GM12874 (cell line): ENCODE measurements around the gene PTK7.

ENCODE experiments used
- TF ChIP-seq, protein P1 (sequence below): IDR thresholded peaks from 2 replicates; pipeline ENCODE4 v1.5.1; 2011; ENCODE audit warnings: low read depth, mild to moderate bottlenecking, control low read depth, low read length, moderate library complexity; ENCODE audit not compliant: insufficient read depth

The PTK7 gene

DNA sequence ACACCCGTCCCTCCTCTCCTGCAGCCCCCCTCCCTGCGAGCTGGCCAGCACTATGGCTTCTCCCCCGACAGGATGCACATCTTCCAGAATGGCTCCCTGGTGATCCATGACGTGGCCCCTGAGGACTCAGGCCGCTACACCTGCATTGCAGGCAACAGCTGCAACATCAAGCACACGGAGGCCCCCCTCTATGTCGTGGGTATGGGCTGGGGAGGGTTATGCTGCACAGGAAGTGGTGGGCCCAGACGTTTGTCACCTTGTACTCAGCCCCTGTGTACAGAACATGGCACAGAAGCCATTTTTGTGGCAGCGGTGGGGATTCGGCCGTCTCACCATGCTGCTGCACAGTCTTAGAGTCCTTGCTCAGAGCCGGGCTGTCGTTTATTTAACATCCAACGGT, 66.0 kb downstream of the PTK7 start:
- TF ChIP-seq, protein P1, sequence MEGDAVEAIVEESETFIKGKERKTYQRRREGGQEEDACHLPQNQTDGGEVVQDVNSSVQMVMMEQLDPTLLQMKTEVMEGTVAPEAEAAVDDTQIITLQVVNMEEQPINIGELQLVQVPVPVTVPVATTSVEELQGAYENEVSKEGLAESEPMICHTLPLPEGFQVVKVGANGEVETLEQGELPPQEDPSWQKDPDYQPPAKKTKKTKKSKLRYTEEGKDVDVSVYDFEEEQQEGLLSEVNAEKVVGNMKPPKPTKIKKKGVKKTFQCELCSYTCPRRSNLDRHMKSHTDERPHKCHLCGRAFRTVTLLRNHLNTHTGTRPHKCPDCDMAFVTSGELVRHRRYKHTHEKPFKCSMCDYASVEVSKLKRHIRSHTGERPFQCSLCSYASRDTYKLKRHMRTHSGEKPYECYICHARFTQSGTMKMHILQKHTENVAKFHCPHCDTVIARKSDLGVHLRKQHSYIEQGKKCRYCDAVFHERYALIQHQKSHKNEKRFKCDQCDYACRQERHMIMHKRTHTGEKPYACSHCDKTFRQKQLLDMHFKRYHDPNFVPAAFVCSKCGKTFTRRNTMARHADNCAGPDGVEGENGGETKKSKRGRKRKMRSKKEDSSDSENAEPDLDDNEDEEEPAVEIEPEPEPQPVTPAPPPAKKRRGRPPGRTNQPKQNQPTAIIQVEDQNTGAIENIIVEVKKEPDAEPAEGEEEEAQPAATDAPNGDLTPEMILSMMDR = no peak

DNA sequence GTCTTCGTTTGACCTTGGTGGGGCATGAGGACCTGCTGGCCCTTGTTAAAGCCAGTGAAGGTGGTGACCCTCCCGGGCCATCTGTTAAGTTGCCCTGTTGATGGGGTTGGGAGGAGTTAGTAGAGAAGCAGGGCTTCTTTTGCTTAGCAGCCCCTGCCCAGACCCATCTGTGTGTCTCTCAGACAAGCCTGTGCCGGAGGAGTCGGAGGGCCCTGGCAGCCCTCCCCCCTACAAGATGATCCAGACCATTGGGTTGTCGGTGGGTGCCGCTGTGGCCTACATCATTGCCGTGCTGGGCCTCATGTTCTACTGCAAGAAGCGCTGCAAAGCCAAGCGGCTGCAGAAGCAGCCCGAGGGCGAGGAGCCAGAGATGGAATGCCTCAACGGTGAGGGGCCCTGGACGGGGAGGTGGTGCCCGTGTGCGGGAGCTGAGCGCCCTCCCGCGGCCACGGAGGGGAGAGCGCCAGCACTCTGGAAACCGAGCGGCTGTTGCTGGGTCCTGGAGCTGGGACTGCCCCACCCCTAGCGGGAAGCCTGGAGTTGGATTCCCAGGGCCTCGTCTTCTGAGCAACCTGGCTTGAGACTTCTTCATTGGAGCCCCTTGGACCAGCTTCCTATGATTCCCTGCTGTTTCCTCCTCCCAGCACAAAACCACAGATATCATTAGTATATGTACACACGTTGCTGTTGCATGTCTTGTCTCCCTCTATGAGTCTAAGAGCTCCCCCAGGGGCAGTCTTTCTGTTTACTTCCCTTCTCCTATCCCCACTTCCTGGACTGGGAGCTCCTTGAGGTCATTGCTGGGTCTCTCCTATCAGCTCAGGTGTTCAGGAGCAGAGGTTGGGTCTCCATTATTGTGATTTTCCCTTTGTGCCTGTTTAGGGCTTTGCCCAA, 67.4 kb downstream of the PTK7 start:
- TF ChIP-seq, protein P1 = peak; percentile 99

DNA sequence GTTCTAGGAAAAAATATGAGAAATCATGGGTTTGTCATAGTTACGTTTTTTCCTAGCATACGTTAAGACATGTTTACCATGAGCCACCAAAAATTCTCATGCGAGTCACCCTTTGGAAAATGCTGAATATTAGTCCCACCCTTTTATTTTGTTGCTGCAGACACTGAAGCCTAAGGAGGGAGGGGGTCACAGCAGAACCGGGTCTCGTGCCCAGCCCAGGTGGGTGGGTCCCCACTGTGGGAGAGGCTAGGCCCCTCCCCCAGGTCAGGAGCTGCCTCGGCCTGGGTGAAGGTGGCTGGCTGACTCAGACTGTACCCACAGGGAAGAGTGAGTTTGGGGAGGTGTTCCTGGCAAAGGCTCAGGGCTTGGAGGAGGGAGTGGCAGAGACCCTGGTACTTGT, 68.8 kb downstream of the PTK7 start:
- TF ChIP-seq, protein P1 = no peak

DNA sequence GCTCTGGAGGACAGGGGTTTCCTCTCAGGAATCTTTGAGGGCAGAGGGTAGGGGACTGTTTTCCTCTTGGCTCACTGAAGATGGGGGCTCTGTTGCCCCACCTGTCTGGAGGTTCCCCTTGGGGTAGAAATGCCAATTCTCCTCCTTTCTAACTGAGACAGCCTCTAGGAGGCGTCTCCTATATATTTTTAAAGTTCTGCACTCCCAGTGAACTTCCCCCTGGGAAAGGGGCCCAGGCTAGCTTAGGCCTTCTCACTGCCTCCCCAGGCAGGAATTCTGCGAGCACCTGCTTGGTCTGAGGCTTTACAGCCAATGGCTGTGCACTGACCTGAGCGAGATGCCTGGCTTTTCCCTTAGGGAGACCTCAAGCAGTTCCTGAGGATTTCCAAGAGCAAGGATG, 70.1 kb downstream of the PTK7 start:
- TF ChIP-seq, protein P1 = no peak

DNA sequence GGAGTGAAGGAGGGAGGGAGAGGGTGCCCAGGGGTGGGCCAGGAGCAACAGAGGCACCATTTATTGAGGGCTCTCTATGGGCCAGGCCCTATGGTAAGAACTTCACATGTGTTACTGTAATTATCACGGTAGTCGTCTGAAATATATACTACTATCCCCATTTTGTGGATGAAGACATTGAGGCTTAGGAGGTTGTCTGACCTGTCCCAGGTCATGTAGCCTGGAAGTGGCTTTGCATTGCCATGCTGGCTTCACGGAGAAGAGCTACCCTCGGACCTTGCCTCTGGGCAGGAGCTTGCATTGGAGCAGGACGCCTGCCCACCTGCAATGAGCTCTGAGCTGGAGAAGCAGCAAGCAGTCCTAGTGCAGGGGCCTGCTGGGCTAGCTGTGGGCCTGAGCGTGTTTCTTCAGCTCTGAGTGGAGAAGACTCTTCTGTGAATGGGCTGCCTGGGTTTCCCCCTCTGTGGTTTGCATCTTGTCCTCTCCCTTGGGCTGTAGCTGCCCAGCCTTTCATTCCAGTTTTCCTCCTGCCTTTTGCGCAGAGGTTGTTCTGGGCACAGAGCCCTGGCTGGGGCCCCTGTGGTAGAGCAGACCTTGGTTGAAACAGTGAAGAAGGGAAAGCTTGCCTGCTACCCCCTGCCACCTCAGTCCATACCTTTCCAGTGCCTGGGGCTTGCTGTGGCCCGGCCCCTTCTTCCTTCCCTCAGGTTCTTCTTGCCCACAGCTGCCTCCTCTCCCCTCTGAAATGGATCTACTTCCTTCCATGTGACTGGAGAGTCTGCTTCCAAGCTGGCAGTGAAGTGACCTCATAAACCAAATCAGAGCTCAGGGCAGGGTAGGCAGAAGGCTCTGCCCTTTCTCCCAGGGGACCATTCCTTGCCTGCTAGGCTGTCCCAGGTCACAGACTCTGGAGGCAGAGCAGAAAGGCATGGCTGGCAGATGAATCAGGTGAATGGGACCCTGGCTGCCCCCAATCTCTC, 70.9 kb downstream of the PTK7 start:
- TF ChIP-seq, protein P1 = no peak

DNA sequence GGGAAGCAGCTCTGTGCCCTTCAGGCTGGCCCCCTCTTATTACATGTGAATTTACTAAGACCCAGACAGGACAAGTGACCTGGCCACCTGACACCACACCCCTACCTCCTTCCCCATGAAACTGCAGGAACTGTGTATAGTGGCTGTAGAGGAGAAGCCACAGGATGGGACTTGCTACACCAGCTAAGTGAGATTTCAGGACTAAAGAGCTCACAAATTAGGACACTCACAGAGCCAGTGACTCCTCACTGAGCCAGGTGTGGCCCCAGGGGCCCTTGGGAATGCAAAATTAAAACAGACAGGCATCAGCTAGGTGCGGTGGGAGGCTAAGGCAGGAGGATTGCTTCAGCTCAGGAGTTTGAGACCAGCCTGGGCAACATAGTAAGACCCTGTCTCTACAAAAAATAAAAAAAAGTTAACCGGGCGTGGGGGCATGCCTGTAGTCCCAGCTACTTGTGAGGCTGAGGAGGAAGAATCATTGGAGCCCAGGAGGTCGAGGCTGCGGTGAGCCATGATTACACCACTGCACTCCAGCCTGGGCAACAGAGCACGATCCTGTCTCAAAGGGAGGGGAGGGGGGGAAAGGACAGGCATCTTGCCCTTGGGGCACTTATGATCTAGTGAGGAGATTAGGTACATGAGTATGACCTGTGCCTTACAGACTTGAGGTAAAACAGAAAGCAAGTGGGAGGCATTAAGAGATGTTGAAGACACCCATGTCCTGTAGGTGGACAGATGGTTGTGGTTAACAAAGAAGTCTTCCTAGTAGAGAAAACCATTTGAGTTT, 71.8 kb downstream of the PTK7 start:
- TF ChIP-seq, protein P1 = no peak
